H1 (cell line): ENCODE results near the gene CDH8. TPM values are rescaled to one million over a fixed set of nuclear protein-coding genes. Genes with fewer than 3 reads are reported as not detected.

Source experiments
- CHD7 ChIP-seq: fragments of 300-600 bp; sonication (generic); IDR thresholded peaks from 2 replicates; pipeline ENCODE4 v1.7.1; 2012; ENCODE audit warnings: low read length, moderate library complexity, mild to moderate bottlenecking, inconsistent platforms; ENCODE audit not compliant: insufficient replicate concordance
- EZH2 ChIP-seq: fragments of 200-600 bp; sonication (generic); IDR thresholded peaks from 2 replicates; pipeline ENCODE4 v1.7.1; 2012; ENCODE audit warnings: low read depth, mild to moderate bottlenecking, moderate library complexity, low read length, inconsistent platforms; ENCODE audit not compliant: severe bottlenecking
- KDM5A ChIP-seq: fragments of 200-600 bp; IDR thresholded peaks from 2 replicates; pipeline ENCODE4 v1.7.1; 2012; ENCODE audit warnings: mild to moderate bottlenecking, low read length, inconsistent platforms, mixed read lengths
- POLR2A ChIP-seq, 2 experiments: IDR thresholded peaks; 1 replicate in 1 of 2; 2 replicates in 1 of 2; pipeline ENCODE4 v1.6.1; 2011; ENCODE audit warnings: low read depth in 2 of 2, low read length in 2 of 2, mild to moderate bottlenecking in 2 of 2; ENCODE audit errors: control extremely low read depth in 1 of 2
- SIN3A ChIP-seq, 2 experiments: IDR thresholded peaks in 1 of 2; conservative IDR thresholded peaks in 1 of 2; 2 replicates each; pipeline ENCODE4 v1.6.1; 2011 to 2012; ENCODE audit warnings: low read length in 2 of 2, improper control_type of control experiment in 1 of 2, low read depth in 1 of 2, mild to moderate bottlenecking in 1 of 2
- TBP ChIP-seq: IDR thresholded peaks from 2 replicates; pipeline ENCODE4 v1.6.1; 2011; ENCODE audit warnings: low read depth, low read length, improper control_type of control experiment
- polyA plus RNA-seq, 7 experiments: library from polyadenylated mRNA; depleted of rRNA in 3 of 7; stranded (reverse) in 5 of 7; unstranded in 2 of 7; fragments of >200 nt in 5 of 7; fragments of 200-250 nt in 2 of 7; gene quantifications; 1 replicate in 5 of 7; 2 replicates in 1 of 7; 4 replicates in 1 of 7; pipeline versions ENCODE4 v1.2.1 to v1.2.3, GENCODE V29; 2011 to 2013; ENCODE audit warnings: missing spikeins in 2 of 7, mixed read lengths in 2 of 7
- total RNA-seq: library from RNA; stranded (reverse); fragmentation: NEBNext Ultra II Directional; extraction: Animal tissue kit (Norgen Biotek cat#: 25700); gene quantifications from 2 replicates; pipeline ENCODE4 v1.2.1, GENCODE V29; 2021

Gene CDH8
- total and polyA plus RNA-seq, 2 of the 8 experiments (the other 6 are each of a cell fraction or from before 2014, with no cell fraction given), result 7.7 to 8.4 TPM

GRCh38 chr16:61823326-61823725 lies 212.9 kb downstream of the CDH8 start (continued):
- TF ChIP-seq CHD7, result no peak
- no peak for TF ChIP-seq TBP
- no peak for TF ChIP-seq SIN3A (conservative IDR thresholded peaks at IDR 0.05 in 1 of 2, IDR thresholded peaks at IDR 0.05 in 1 of 2; ENCODE audit: low read depth in 1 of 2, low read length in 2 of 2)
- no peak for TF ChIP-seq EZH2
- TF ChIP-seq POLR2A (IDR thresholded peaks at IDR 0.05; ENCODE audit: control extremely low read depth in 1 of 2, low read depth in 2 of 2, low read length in 2 of 2), result no peak
- TF ChIP-seq KDM5A, result no peak
- TF ChIP-seq, all 59 proteins: peak for 0
